ENCODE measurements around the gene ADI1.
A peak's percentile ranks its signal among the peaks of the same experiment; 100 is the strongest.
"Not testable (repeated sequence)": the region's sequence is repeated elsewhere in the genome, so short reads cannot be mapped to it uniquely, and the experiment has no call there.

ADI1 gene

GRCh38 chr2:3492475-3492787 lies 26.9 kb downstream of the ADI1 start:
- not testable (repeated sequence) for DNase-seq

- no peak for DNase-seq
Measured at GRCh38 chr2:3491716-3492474, 27.4 kb downstream of the ADI1 start.

- DNase-seq = peak; percentile 5
Measured at GRCh38 chr2:3491306-3491705, 28.0 kb downstream of the ADI1 start.

GRCh38 chr2:3490191-3491170 lies 28.9 kb downstream of the ADI1 start:
- DNase-seq = peak; percentile 25

GRCh38 chr2:3489764-3490115 lies 29.6 kb downstream of the ADI1 start:
- no peak for DNase-seq

- DNase-seq = no peak
Measured at GRCh38 chr2:3488855-3489763, 30.2 kb downstream of the ADI1 start.

- no peak for DNase-seq
Measured at GRCh38 chr2:3488061-3488531, 31.2 kb downstream of the ADI1 start.

- no peak for DNase-seq
Measured at GRCh38 chr2:3487432-3487831, 31.9 kb downstream of the ADI1 start.

GRCh38 chr2:3487028-3487425 lies 32.3 kb downstream of the ADI1 start:
- DNase-seq = no peak

GRCh38 chr2:3486047-3487027 lies 33.0 kb downstream of the ADI1 start:
- no peak for DNase-seq

- no peak for DNase-seq
Measured at GRCh38 chr2:3485166-3485565, 34.2 kb downstream of the ADI1 start.

GRCh38 chr2:3483986-3484960 lies 35.1 kb downstream of the ADI1 start:
- DNase-seq = no peak

GRCh38 chr2:3483227-3483985 lies 35.9 kb downstream of the ADI1 start:
- DNase-seq = no peak

GRCh38 chr2:3482363-3482821 lies 36.9 kb downstream of the ADI1 start:
- no peak for DNase-seq

- no peak for DNase-seq
Measured at GRCh38 chr2:3481736-3482362, 37.5 kb downstream of the ADI1 start.

GRCh38 chr2:3481011-3481400 lies 38.3 kb downstream of the ADI1 start:
- no peak for DNase-seq

GRCh38 chr2:3480352-3481010 lies 38.9 kb downstream of the ADI1 start:
- no peak for DNase-seq

Data from hematopoietic multipotent progenitor cell treated with erythropoietin and hydrocortisone succinate and interleukin-3 and kit ligand, for 6 days (in vitro differentiated cells).